ENCODE measurements around the gene RNF166. TPM values are rescaled to one million over a fixed set of nuclear protein-coding genes. Genes with fewer than 3 reads are reported as not detected.

RNF166 gene
- total RNA-seq, 1 donor from 2014 or later: 74.2 TPM

- TF ChIP-seq, protein P1, sequence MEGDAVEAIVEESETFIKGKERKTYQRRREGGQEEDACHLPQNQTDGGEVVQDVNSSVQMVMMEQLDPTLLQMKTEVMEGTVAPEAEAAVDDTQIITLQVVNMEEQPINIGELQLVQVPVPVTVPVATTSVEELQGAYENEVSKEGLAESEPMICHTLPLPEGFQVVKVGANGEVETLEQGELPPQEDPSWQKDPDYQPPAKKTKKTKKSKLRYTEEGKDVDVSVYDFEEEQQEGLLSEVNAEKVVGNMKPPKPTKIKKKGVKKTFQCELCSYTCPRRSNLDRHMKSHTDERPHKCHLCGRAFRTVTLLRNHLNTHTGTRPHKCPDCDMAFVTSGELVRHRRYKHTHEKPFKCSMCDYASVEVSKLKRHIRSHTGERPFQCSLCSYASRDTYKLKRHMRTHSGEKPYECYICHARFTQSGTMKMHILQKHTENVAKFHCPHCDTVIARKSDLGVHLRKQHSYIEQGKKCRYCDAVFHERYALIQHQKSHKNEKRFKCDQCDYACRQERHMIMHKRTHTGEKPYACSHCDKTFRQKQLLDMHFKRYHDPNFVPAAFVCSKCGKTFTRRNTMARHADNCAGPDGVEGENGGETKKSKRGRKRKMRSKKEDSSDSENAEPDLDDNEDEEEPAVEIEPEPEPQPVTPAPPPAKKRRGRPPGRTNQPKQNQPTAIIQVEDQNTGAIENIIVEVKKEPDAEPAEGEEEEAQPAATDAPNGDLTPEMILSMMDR (IDR thresholded peaks at IDR 0.05; ENCODE audit: unreplicated experiment): no peak
- Mint-ChIP-seq H3K27ac (ENCODE audit: unreplicated experiment) (no peak overlapping the region), H3K9me3 (ENCODE audit: unreplicated experiment) (no peaks in the 10 kb centered on the region), H3K4me1 (ENCODE audit: unreplicated experiment) (peaks cover 3% of the 10 kb centered on the region), H3K36me3 (ENCODE audit: low read depth, unreplicated experiment) (peaks cover 3% of the 10 kb centered on the region), H3K27me3 (ENCODE audit: unreplicated experiment) (no peaks in the 10 kb centered on the region), H3K4me3 (ENCODE audit: unreplicated experiment) (no peak overlapping the region)
- DNase-seq (ENCODE audit: low spot score): no peak
Measured at GRCh38 chr16:88753191-88753590, 47.0 kb upstream of the RNF166 start.

DNA sequence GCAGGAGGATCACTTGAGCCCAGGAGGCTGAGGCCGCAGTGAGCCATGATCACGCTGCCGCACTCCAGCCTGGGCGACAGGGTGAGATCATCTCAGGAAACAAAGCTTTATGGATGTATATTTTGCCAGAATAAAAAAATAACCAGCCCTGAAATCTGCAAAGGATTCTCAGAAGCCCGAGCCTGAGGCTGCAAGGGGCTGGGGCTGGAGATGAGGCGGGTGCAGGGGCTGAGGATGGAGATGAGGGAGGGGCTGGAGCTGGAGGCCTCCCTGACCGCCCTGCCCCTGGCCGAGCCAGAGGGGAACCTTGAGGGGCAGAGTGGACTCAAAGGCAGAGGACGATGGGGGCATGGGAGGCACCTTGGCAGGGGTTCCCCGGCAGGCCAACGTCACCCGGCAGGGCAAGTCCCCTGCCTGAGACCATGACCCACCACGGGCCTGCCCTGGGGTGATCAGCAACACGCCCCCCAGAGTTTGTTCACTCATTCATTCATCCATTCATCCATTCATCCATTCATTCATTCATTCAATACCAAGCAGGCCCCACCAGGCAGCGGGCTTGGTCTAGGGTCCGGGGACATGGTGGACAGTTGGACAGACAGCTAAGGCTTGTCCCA, 46.3 kb upstream of the RNF166 start:
- DNase-seq (ENCODE audit: low spot score): no peak
- Mint-ChIP-seq H3K27ac (ENCODE audit: unreplicated experiment) (no peak overlapping the region), H3K4me3 (ENCODE audit: unreplicated experiment) (no peak overlapping the region), H3K4me1 (ENCODE audit: unreplicated experiment) (no peaks in the 10 kb centered on the region), H3K36me3 (ENCODE audit: low read depth, unreplicated experiment) (peaks cover 3% of the 10 kb centered on the region), H3K9me3 (ENCODE audit: unreplicated experiment) (no peaks in the 10 kb centered on the region), H3K27me3 (ENCODE audit: unreplicated experiment) (peaks cover 2% of the 10 kb centered on the region)
- TF ChIP-seq, protein P1 (IDR thresholded peaks at IDR 0.05; ENCODE audit: unreplicated experiment): no peak

- Mint-ChIP-seq H3K27ac (ENCODE audit: unreplicated experiment) (no peak overlapping the region), H3K4me3 (ENCODE audit: unreplicated experiment) (no peak overlapping the region), H3K4me1 (ENCODE audit: unreplicated experiment) (peaks cover 7% of the 10 kb centered on the region), H3K27me3 (ENCODE audit: unreplicated experiment) (peaks cover 2% of the 10 kb centered on the region), H3K36me3 (ENCODE audit: low read depth, unreplicated experiment) (peaks cover 3% of the 10 kb centered on the region), H3K9me3 (ENCODE audit: unreplicated experiment) (no peaks in the 10 kb centered on the region)
- no peak for DNase-seq (ENCODE audit: low spot score)
- TF ChIP-seq, protein P1 (IDR thresholded peaks at IDR 0.05; ENCODE audit: unreplicated experiment): no peak
Measured at GRCh38 chr16:88750854-88751253, 44.6 kb upstream of the RNF166 start.

GRCh38 chr16:88749358-88749757, 43.1 kb upstream of the RNF166 start:
- TF ChIP-seq, protein P1 (IDR thresholded peaks at IDR 0.05; ENCODE audit: unreplicated experiment): no peak
- Mint-ChIP-seq H3K4me3 (ENCODE audit: unreplicated experiment) (no peak overlapping the region), H3K27me3 (ENCODE audit: unreplicated experiment) (peaks cover 2% of the 10 kb centered on the region), H3K36me3 (ENCODE audit: low read depth, unreplicated experiment) (peaks cover 3% of the 10 kb centered on the region), H3K4me1 (ENCODE audit: unreplicated experiment) (peaks cover 8% of the 10 kb centered on the region), H3K9me3 (ENCODE audit: unreplicated experiment) (no peaks in the 10 kb centered on the region), H3K27ac (ENCODE audit: unreplicated experiment) (no peak overlapping the region)
- no peak for DNase-seq (ENCODE audit: low spot score)

DNA sequence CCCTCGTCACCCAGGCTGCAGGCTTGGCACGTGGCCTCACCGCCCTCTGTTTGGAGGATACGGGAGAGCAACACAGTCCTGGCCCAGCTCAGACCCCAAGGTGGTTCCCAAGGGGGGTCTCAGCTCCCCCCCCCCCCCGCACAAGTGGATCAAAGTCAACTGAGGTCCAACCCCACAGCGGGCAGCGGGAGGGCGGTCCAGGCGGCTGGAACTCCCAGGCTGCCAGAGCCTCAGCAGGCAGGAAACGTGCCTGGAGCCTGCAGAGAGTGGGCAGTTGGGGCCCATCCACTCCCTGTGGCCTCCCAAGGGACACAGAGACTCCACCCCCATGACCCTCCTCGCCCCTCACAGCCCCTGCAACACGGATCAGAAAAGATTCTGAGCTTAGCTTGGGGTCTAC, 42.2 kb upstream of the RNF166 start:
- Mint-ChIP-seq H3K36me3 (ENCODE audit: low read depth, unreplicated experiment) (peaks cover 3% of the 10 kb centered on the region), H3K4me3 (ENCODE audit: unreplicated experiment) (no peak overlapping the region), H3K27me3 (ENCODE audit: unreplicated experiment) (peaks cover 2% of the 10 kb centered on the region), H3K9me3 (ENCODE audit: unreplicated experiment) (no peaks in the 10 kb centered on the region), H3K27ac (ENCODE audit: unreplicated experiment) (no peak overlapping the region), H3K4me1 (ENCODE audit: unreplicated experiment) (peaks cover 8% of the 10 kb centered on the region)
- TF ChIP-seq, protein P1 (IDR thresholded peaks at IDR 0.05; ENCODE audit: unreplicated experiment): no peak
- no peak for DNase-seq (ENCODE audit: low spot score)
